ENCODE measurements around the gene ATG2B.
"Not testable (repeated sequence)": the region's sequence is repeated elsewhere in the genome, so short reads cannot be mapped to it uniquely, and the experiment has no call there.

Gene ATG2B

DNA sequence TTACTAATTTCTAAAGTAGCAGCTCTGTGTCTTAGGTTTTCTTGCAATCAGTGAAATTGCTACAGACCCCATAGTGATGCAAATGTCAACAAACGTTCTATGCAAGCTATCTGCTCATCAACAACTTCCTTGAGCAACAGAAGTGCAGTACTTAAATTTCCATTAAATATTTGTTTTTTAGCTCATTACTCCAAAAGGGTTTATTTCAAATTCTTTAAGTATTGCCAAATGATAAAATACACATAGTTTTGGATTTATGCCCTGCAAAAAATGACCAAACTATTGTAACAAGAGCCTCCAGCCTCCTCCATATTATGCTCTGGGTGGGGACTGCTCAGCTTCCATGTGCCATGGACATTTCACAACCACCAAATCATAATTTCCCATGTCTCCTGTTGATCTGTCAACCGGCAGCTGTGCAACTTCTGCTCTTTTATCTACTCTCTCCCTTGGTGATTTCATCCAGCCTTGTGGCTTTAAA is 102.8 kb downstream of the ATG2B start:
- Mint-ChIP-seq H3K9me3 (no peaks in the 10 kb centered on the region), H3K4me1 (no peaks in the 10 kb centered on the region), H3K27ac (no peak overlapping the region), H3K36me3 (no peaks in the 10 kb centered on the region), H3K27me3 (peaks cover 3% of the 10 kb centered on the region), H3K4me3 (no peak overlapping the region)

DNA sequence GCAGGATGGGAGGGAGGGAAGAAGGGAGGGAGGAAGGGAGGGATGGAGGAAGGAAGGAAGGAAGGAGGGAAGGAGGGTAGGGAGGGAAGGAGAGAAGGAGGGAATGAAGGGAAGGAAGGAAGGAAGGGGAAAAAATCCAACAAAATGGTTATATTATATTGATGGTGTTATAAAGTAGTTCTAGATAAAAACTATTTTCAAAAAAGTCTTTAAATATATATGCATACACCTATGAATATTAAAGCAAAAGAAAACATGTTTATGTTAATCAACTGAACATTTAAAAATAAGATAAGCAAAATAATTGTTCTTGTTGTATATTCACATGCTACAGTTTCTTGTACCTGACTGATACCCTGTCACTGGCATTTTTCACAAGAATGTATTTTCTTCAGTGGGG is 105.2 kb downstream of the ATG2B start:
- peaks cover 6% of the 10 kb centered on the region for H3K27me3 Mint-ChIP-seq
- no peaks in the 10 kb centered on the region for H3K4me1 Mint-ChIP-seq
- no peaks in the 10 kb centered on the region for H3K9me3 Mint-ChIP-seq
- no peak overlapping the region for H3K4me3 Mint-ChIP-seq
- no peaks in the 10 kb centered on the region for H3K36me3 Mint-ChIP-seq
- H3K27ac Mint-ChIP-seq = no peak overlapping the region

GRCh38 chr14:96257056-96257455 is 106.1 kb downstream of the ATG2B start:
- Mint-ChIP-seq H3K9me3 (no peaks in the 10 kb centered on the region), H3K4me3 (no peak overlapping the region), H3K27me3 (peaks cover 6% of the 10 kb centered on the region), H3K27ac (no peak overlapping the region), H3K36me3 (no peaks in the 10 kb centered on the region), H3K4me1 (no peaks in the 10 kb centered on the region)

GRCh38 chr14:96256407-96256806 is 106.7 kb downstream of the ATG2B start:
- no peaks in the 10 kb centered on the region for H3K36me3 Mint-ChIP-seq
- H3K27ac Mint-ChIP-seq = no peak overlapping the region
- H3K9me3 Mint-ChIP-seq = no peaks in the 10 kb centered on the region
- H3K4me3 Mint-ChIP-seq = no peak overlapping the region
- no peaks in the 10 kb centered on the region for H3K4me1 Mint-ChIP-seq
- H3K27me3 Mint-ChIP-seq = peaks cover 6% of the 10 kb centered on the region

DNA sequence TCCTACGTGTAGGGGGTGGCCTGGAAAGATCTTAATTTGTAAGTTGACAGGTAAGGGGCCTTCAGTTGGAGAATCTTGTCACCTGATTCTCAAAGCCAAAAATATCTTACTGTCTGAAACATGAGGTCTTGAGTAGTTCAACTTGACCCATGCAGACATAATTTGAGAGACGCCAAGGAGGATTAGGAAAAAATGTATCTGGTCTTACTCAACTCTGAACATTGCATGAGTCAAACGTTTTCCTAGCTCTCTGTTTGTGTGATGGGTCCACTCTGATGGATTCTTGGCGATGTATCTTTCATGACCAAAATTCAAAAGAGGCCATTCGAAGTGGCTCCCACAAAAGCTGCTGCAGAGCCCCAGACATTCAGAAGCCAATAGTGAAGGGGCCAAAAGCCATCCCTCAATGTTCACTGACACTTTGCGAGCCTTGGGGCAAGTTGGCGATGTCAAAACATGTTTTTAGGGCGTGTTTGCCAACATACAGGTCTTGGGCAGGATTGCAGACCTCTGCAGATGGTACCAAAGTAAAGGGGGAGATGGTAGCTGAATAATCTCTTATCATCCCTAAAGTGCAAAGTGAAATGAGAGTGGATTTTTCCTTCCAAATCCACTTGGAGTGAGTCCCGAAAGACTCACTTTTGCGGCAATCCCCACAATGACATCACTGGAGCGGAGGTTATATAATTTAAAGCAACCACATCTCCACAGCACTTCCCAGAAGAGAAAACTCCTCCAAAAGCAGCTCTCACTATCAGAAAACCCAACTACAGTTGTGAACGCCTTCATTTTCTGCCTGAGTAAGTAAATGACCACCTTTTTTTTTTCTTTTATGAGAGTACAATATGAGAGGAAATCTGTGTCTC is 107.4 kb downstream of the ATG2B start, which contains the start of gene BDKRB1:
Gene BDKRB1, plus strand, starts transcription at position 710 of the 866 bp plus-strand sequence. CDS start 7,473 bp downstream, outside the sequence.
- no peak within 1 kb of the TSS for H3K27ac Mint-ChIP-seq
- no peaks in the 10 kb centered on the region for H3K4me1 Mint-ChIP-seq
- H3K4me3 Mint-ChIP-seq = no peak within 1 kb of the TSS
- H3K9me3 Mint-ChIP-seq = no peaks in the 10 kb centered on the region
- H3K36me3 Mint-ChIP-seq = no peaks in the 10 kb centered on the region
- peaks cover 6% of the 10 kb centered on the region for H3K27me3 Mint-ChIP-seq

GRCh38 chr14:96254687-96255086 is 108.5 kb downstream of the ATG2B start:
- Mint-ChIP-seq H3K9me3 (no peaks in the 10 kb centered on the region), H3K27me3 (peaks cover 6% of the 10 kb centered on the region), H3K27ac (no peak overlapping the region), H3K4me1 (no peaks in the 10 kb centered on the region), H3K4me3 (no peak overlapping the region), H3K36me3 (no peaks in the 10 kb centered on the region)

DNA sequence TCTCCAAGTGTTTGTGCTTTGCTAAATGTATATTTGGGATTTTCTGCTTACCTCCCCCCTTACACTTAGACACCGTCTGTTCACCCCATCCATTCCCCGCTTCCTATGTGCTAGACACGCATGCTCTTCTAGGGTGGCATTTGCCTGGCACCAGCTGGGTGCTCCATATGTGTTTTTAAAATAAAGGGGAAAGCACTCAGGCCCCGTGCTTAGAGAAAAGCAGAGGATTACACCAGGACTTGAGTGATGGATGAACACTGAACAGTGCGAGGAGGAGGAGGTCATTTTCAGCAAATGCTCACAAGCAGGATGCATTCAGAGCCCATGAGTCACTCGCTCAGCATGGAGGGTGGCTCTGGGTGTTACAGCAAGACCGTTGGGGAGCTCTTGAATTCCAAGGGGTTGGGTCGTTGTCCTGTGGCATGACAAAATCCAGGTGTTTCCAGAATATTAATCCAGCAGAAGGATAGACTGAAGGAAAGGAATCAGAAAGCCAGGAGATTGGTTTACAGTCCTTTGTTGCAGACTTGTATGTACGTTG is 110.1 kb downstream of the ATG2B start:
- no peaks in the 10 kb centered on the region for H3K36me3 Mint-ChIP-seq
- no peaks in the 10 kb centered on the region for H3K4me1 Mint-ChIP-seq
- no peaks in the 10 kb centered on the region for H3K9me3 Mint-ChIP-seq
- no peak overlapping the region for H3K27ac Mint-ChIP-seq
- no peak overlapping the region for H3K4me3 Mint-ChIP-seq
- H3K27me3 Mint-ChIP-seq = peaks cover 4% of the 10 kb centered on the region

DNA sequence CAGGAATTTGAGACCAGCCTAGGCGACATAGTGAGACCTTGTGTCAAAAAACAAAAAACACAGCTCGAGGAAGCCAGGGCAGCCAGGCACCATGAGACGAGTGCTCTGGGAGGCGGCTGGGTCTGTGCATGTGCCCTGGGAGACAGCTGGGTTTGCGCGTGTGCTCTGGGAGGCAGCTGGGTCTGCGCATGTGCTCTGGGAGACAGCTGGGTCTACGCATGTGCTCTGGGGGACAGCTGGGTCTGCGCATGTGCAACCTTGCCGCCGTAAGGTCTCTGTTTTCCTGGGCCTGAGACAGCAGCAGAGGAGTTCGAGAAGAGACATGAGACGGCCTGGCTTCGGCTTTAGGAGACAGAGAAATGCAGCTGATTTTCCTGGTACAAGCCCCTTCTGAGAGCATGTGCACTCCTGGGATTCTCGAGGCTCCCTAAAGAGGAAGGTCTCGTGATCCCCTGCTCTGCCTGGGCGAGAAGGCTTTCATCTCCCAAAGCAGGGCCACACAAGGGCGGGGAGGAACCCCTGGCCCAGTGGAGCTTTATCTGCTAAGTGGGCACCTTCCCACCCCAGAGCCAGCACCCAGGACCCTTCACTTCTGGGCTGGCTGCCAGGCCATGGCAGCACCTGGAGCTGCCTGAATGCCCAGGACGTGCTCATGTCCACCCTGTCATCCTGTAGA is 110.7 kb downstream of the ATG2B start:
- no peaks in the 10 kb centered on the region for H3K9me3 Mint-ChIP-seq
- H3K4me1 Mint-ChIP-seq = no peaks in the 10 kb centered on the region
- H3K27me3 Mint-ChIP-seq = peaks cover 2% of the 10 kb centered on the region
- no peaks in the 10 kb centered on the region for H3K36me3 Mint-ChIP-seq
- no peak overlapping the region for H3K27ac Mint-ChIP-seq
- H3K4me3 Mint-ChIP-seq = no peak overlapping the region

- Mint-ChIP-seq H3K27me3 (peaks cover 2% of the 10 kb centered on the region), H3K4me3 (no peak overlapping the region), H3K4me1 (no peaks in the 10 kb centered on the region), H3K36me3 (no peaks in the 10 kb centered on the region), H3K27ac (no peak overlapping the region), H3K9me3 (no peaks in the 10 kb centered on the region)
Measured at GRCh38 chr14:96251656-96252155, 111.4 kb downstream of the ATG2B start.

DNA sequence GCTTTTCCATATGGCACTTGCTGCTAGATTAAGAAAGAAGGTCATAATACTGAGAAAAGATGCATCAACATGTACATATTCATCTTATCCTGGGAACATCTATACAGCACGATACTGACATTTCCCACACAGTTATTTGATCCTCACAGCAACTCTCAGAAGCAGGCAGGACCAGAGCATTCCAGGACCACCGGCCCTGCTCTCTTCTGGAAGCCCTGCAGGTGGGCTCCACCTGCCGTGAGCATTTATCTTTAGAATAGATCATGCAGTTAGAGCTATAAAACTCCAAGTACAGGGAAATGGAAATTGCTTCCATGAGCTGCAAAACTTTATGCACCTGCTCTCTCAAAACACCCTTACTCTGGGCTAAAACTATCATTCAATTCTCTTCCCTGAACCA is 112.7 kb downstream of the ATG2B start:
- H3K27ac Mint-ChIP-seq = no peak overlapping the region
- H3K36me3 Mint-ChIP-seq = no peaks in the 10 kb centered on the region
- H3K9me3 Mint-ChIP-seq = no peaks in the 10 kb centered on the region
- H3K4me3 Mint-ChIP-seq = no peak overlapping the region
- peaks cover 2% of the 10 kb centered on the region for H3K27me3 Mint-ChIP-seq
- no peaks in the 10 kb centered on the region for H3K4me1 Mint-ChIP-seq

GRCh38 chr14:96249029-96249428 is 114.1 kb downstream of the ATG2B start:
- H3K4me3 Mint-ChIP-seq = no peak overlapping the region
- H3K4me1 Mint-ChIP-seq = no peaks in the 10 kb centered on the region
- no peaks in the 10 kb centered on the region for H3K9me3 Mint-ChIP-seq
- H3K27ac Mint-ChIP-seq = no peak overlapping the region
- H3K36me3 Mint-ChIP-seq = no peaks in the 10 kb centered on the region
- peaks cover 2% of the 10 kb centered on the region for H3K27me3 Mint-ChIP-seq

DNA sequence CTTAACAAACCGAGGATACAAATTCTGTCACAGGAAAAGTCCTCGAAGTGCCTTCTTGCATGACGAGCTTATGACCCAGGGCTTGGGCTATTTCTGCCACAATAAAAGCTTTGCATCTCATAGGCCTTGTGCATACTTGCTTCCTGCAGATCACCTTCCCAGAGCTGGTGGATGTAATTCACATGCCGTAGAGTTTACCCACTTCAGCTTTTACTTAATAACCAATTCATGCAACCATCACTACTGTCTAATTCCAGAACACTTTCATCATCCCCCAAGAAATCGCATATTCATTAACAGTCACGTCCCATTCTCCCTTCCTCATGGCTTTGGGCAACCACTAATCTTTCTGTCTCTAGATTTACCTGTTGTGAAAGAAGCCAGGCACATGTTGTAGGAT is 116.1 kb downstream of the ATG2B start:
- H3K27ac Mint-ChIP-seq = no peak overlapping the region
- no peak overlapping the region for H3K4me3 Mint-ChIP-seq
- H3K27me3 Mint-ChIP-seq = no peaks in the 10 kb centered on the region
- no peaks in the 10 kb centered on the region for H3K36me3 Mint-ChIP-seq
- no peaks in the 10 kb centered on the region for H3K9me3 Mint-ChIP-seq
- H3K4me1 Mint-ChIP-seq = no peaks in the 10 kb centered on the region

DNA sequence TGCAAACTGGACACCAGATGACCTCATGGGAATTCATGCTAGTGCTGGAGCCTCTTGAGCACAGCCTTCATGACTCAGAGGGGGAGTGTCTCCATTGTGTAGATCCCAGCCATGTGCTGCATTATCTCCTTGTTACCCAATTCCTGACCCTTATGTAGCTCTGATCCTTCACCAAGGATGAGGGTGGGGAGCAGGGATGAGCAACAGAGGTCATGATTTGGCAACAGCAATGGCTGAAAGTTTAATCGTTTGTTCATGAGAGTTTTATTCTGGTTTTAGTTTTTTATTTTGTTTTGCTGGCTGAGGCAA is 116.6 kb downstream of the ATG2B start:
- Mint-ChIP-seq H3K27ac (no peak overlapping the region), H3K9me3 (no peaks in the 10 kb centered on the region), H3K27me3 (no peaks in the 10 kb centered on the region), H3K36me3 (no peaks in the 10 kb centered on the region), H3K4me3 (no peak overlapping the region), H3K4me1 (no peaks in the 10 kb centered on the region)

- Mint-ChIP-seq H3K4me3 (no peak overlapping the region), H3K27me3 (no peaks in the 10 kb centered on the region), H3K4me1 (no peaks in the 10 kb centered on the region), H3K9me3 (no peaks in the 10 kb centered on the region), H3K27ac (no peak overlapping the region), H3K36me3 (no peaks in the 10 kb centered on the region)
Measured at GRCh38 chr14:96245710-96246538, 117.2 kb downstream of the ATG2B start.

DNA sequence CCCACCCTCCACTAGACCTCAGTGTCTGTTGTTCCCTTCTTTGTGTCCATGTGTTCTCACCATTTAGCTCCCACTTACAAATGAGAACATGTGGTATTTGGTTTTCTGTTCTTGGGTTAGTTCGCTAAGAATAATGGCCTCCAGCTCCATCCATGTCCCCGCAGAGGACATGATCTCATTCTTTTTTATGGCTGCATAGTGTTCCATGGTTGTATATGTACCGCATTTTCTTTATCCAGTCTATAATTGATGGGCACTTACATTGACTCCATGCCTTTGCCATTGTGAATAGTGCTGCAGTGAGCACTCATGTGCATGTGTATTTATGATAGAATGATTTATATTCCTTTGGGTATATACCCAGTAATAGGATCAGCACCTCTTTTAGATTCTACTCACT is 118.1 kb downstream of the ATG2B start:
- H3K4me3 Mint-ChIP-seq, H3K4me1 Mint-ChIP-seq, H3K27ac Mint-ChIP-seq, H3K36me3 Mint-ChIP-seq, H3K27me3 Mint-ChIP-seq, H3K9me3 Mint-ChIP-seq: not testable (repeated sequence)

Data from activated naive CD4-positive, alpha-beta T cell treated with anti-CD3 and anti-CD28 coated beads, Interleukin-2, amount 50 U/mL, for 24 hours (primary cell).